HepG2 (cell line): Measurements from ENCODE around the gene SYMPK. TPM values are rescaled to one million over a fixed set of nuclear protein-coding genes. Genes with fewer than 3 reads are reported as not detected.

Experiments
- ATAD3A ChIP-seq: sonication (generic); formaldehyde crosslinking; IDR thresholded peaks from 2 replicates; pipeline ENCODE4 v1.4.0; 2020; ENCODE audit warnings: missing genetic modification reagents
- CREB1 ChIP-seq, 2 experiments: fragments of 450-650 bp in 1 of 2; IDR thresholded peaks; 2 replicates each; pipeline ENCODE4 v1.6.1; 2016 to 2017; ENCODE audit warnings: control low read depth in 1 of 2, mild to moderate bottlenecking in 1 of 2, missing compliant biosample characterization in 1 of 2, missing genetic modification characterization in 1 of 2
- FOXA3 ChIP-seq: IDR thresholded peaks from 2 replicates; pipeline ENCODE4 v1.6.1; 2016; ENCODE audit warnings: missing genetic modification reagents, missing compliant biosample characterization
- HNRNPK ChIP-seq: fragments of 200-400 bp; formaldehyde crosslinking; IDR thresholded peaks from 2 replicates; pipeline ENCODE4 v1.6.1; 2018; ENCODE audit warnings: low read length, low read depth, moderate library complexity, mild to moderate bottlenecking; ENCODE audit not compliant: poor library complexity, severe bottlenecking
- KDM5A ChIP-seq: fragments of 200-600 bp; sonication (generic); IDR thresholded peaks from 2 replicates; pipeline ENCODE4 v1.7.0; 2018; ENCODE audit warnings: antibody characterized with exemption, mild to moderate bottlenecking, low read length, borderline replicate concordance
- KLF13 ChIP-seq: sonication (generic); formaldehyde crosslinking; IDR thresholded peaks from 2 replicates; pipeline ENCODE4 v1.4.0; 2020; ENCODE audit warnings: mild to moderate bottlenecking, missing genetic modification reagents
- MAZ ChIP-seq, 2 experiments: sonication (generic) in 1 of 2; formaldehyde crosslinking in 1 of 2; IDR thresholded peaks; 2 replicates each; pipeline versions ENCODE4 v1.5.0 to v1.6.1; 2012 to 2020; ENCODE audit warnings: low read depth in 2 of 2, mild to moderate bottlenecking in 2 of 2, borderline replicate concordance in 1 of 2, improper control_type of control experiment in 1 of 2, low read length in 1 of 2, missing genetic modification reagents in 1 of 2, moderate library complexity in 1 of 2
- PPARG ChIP-seq: conservative IDR thresholded peaks from 2 replicates; pipeline ENCODE4 v1.6.1; 2016; ENCODE audit warnings: missing biosample characterization, missing genetic modification reagents
- RXRB ChIP-seq: IDR thresholded peaks from 2 replicates; pipeline ENCODE4 v1.6.1; 2016; ENCODE audit warnings: borderline replicate concordance, missing genetic modification reagents, missing compliant biosample characterization
- SMAD1 ChIP-seq: sonication (generic); formaldehyde crosslinking; IDR thresholded peaks from 2 replicates; pipeline ENCODE4 v1.4.0; 2020; ENCODE audit warnings: missing genetic modification reagents, low read depth, mild to moderate bottlenecking, borderline replicate concordance
- SP2 ChIP-seq: sonication (generic); formaldehyde crosslinking; IDR thresholded peaks from 2 replicates; pipeline ENCODE4 v1.5.1; 2020; ENCODE audit warnings: mild to moderate bottlenecking, missing genetic modification reagents
- SPEN ChIP-seq: sonication (generic); formaldehyde crosslinking; IDR thresholded peaks from 2 replicates; pipeline ENCODE4 v1.5.1; 2020; ENCODE audit warnings: low read depth, mild to moderate bottlenecking, missing genetic modification reagents
- TAF1 ChIP-seq: sonication (generic); formaldehyde crosslinking; IDR thresholded peaks from 2 replicates; pipeline ENCODE4 v1.4.0; 2020; ENCODE audit warnings: missing genetic modification reagents
- THRA ChIP-seq: sonication (generic); formaldehyde crosslinking; IDR thresholded peaks from 2 replicates; pipeline ENCODE4 v1.4.0; 2020; ENCODE audit warnings: missing genetic modification reagents, borderline replicate concordance
- WIZ ChIP-seq: sonication (generic); formaldehyde crosslinking; IDR thresholded peaks from 2 replicates; pipeline ENCODE4 v1.5.1; 2020; ENCODE audit warnings: mild to moderate bottlenecking, missing genetic modification reagents
- ZFY ChIP-seq: sonication (generic); formaldehyde crosslinking; IDR thresholded peaks from 2 replicates; pipeline ENCODE4 v1.4.0; 2020; ENCODE audit warnings: missing genetic modification reagents
- ZNF101 ChIP-seq: sonication (generic); formaldehyde crosslinking; IDR thresholded peaks from 2 replicates; pipeline ENCODE4 v1.4.0; 2020; ENCODE audit warnings: mild to moderate bottlenecking, low read depth, missing genetic modification reagents, borderline replicate concordance
- ZNF382 ChIP-seq: sonication (generic); formaldehyde crosslinking; IDR thresholded peaks from 2 replicates; pipeline ENCODE4 v1.5.0; 2020; ENCODE audit warnings: missing genetic modification reagents, mild to moderate bottlenecking, borderline replicate concordance
- ZNF432 ChIP-seq: sonication (generic); formaldehyde crosslinking; IDR thresholded peaks from 2 replicates; pipeline ENCODE4 v1.5.0; 2020; ENCODE audit warnings: missing genetic modification reagents, mild to moderate bottlenecking, borderline replicate concordance
- ZNF564 ChIP-seq: sonication (generic); formaldehyde crosslinking; IDR thresholded peaks from 2 replicates; pipeline ENCODE4 v1.8.1; 2023; ENCODE audit warnings: mild to moderate bottlenecking, missing genetic modification reagents
- ZNF644 ChIP-seq: IDR thresholded peaks from 2 replicates; pipeline ENCODE4 v1.6.1; 2016; ENCODE audit warnings: low read depth
- polyA plus RNA-seq, 8 experiments: library from polyadenylated mRNA; depleted of rRNA in 3 of 8; stranded (reverse) in 7 of 8; unstranded in 1 of 8; fragments of >200 nt; fragmentation: Illumina TruSeq in 4 of 8; extraction: Trizol in 4 of 8; gene quantifications; 2 replicates each; pipeline versions ENCODE4 v1.2.1 to v1.2.3, GENCODE V29; 2011 to 2016; ENCODE audit warnings: low read depth in 4 of 8, missing spikeins in 1 of 8, mixed read lengths in 1 of 8; ENCODE audit not compliant: insufficient read depth in 1 of 8
- total RNA-seq, 5 experiments: library from RNA; depleted of rRNA; stranded (reverse); fragments of >200 nt; fragmentation: Illumina TruSeq; extraction: Trizol; gene quantifications; 2 replicates each; pipeline ENCODE4 v1.2.3, GENCODE V29; 2016; ENCODE audit warnings: low read depth in 1 of 5
- TF ChIP-seq, protein P1 (sequence below), 2 experiments: IDR thresholded peaks; 2 replicates each; pipeline ENCODE4 v1.6.1; 2011 to 2012; ENCODE audit warnings: low read length in 2 of 2, borderline replicate concordance in 1 of 2, low read depth in 1 of 2, mild to moderate bottlenecking in 1 of 2, moderate library complexity in 1 of 2

The SYMPK gene
- total and polyA plus RNA-seq, 2 of the 13 experiments (the other 11 are each of a cell fraction or from before 2014, with no cell fraction given) = 21.9 to 55.7 TPM

DNA sequence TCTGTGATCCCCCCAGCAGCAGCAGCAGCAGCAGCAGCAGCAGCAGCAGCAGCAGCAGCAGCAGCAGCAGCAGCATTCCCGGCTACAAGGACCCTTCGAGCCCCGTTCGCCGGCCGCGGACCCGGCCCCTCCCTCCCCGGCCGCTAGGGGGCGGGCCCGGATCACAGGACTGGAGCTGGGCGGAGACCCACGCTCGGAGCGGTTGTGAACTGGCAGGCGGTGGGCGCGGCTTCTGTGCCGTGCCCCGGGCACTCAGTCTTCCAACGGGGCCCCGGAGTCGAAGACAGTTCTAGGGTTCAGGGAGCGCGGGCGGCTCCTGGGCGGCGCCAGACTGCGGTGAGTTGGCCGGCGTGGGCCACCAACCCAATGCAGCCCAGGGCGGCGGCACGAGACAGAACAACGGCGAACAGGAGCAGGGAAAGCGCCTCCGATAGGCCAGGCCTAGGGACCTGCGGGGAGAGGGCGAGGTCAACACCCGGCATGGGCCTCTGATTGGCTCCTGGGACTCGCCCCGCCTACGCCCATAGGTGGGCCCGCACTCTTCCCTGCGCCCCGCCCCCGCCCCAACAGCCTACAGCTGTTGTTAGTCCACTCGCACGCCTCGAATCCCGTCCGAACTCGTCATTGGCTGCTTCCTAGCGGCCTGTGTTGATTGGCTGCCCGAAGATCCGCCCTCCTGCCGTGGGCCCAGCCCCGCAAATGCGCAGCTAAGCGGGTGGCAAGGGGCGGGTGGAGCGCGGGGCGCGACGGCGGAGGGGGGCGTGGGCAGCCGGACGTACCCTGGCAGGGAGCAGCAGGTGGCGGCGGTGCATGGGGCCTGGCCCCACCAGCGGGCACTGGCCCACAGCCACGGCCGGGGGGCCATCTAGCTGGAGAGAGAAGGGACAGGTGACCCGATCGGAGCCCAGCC lies 92.5 kb downstream of the SYMPK start (continued):
- TF ChIP-seq ZNF432 = no peak
- 0 out of 2 replicates have a peak, but pooled peaks have one; percentile 53 for TF ChIP-seq SPEN
- TF ChIP-seq MAZ (IDR thresholded peaks at IDR 0.05; ENCODE audit: borderline replicate concordance, low read depth, low read length) = peak; percentile 83
- TF ChIP-seq MAZ (CRISPR knock-in tag; IDR thresholded peaks at IDR 0.05; ENCODE audit: low read depth) = peak; percentile 85
- TF ChIP-seq KDM5A = peak; percentile 51; the same call in 1 of the 2 replicates
- TF ChIP-seq THRA = peak; percentile 56; the same call in 1 of the 2 replicates
- TF ChIP-seq ZNF564 (CRISPR knock-in tag) = 0 out of 2 replicates have a peak, but pooled peaks have one; percentile 45
- TF ChIP-seq ZFY = peak; percentile 90
- TF ChIP-seq PPARG (CRISPR knock-in tag) = peak; percentile 43; the same call in 1 of the 2 replicates
- TF ChIP-seq SP2 (CRISPR knock-in tag) = peak; percentile 89
- TF ChIP-seq ZNF644 = no peak
- no peak for TF ChIP-seq ZNF101 (CRISPR knock-in tag)
- TF ChIP-seq ATAD3A = no peak
- no peak for TF ChIP-seq ZNF382 (CRISPR knock-in tag)
- TF ChIP-seq SMAD1 (CRISPR knock-in tag) = peak; percentile 52; the same call in 1 of the 2 replicates
- peak; percentile 75 for TF ChIP-seq CREB1 (IDR thresholded peaks at IDR 0.05)
- TF ChIP-seq CREB1 (CRISPR knock-in tag; IDR thresholded peaks at IDR 0.05) = peak; percentile 45; the same call in 1 of the 2 replicates
- TF ChIP-seq HNRNPK = peak; percentile 47
- 0 out of 2 replicates have a peak, but pooled peaks have one; percentile 57 for TF ChIP-seq KLF13 (CRISPR knock-in tag)
- peak; percentile 41; the same call in 1 of the 2 replicates for TF ChIP-seq RXRB (CRISPR knock-in tag)
- peak; percentile 41 for TF ChIP-seq FOXA3
- 0 out of 2 replicates have a peak, but pooled peaks have one; percentile 40 for TF ChIP-seq WIZ (CRISPR knock-in tag)
- peak; percentile 71 for TF ChIP-seq TAF1 (CRISPR knock-in tag)
- TF ChIP-seq, protein P1, sequence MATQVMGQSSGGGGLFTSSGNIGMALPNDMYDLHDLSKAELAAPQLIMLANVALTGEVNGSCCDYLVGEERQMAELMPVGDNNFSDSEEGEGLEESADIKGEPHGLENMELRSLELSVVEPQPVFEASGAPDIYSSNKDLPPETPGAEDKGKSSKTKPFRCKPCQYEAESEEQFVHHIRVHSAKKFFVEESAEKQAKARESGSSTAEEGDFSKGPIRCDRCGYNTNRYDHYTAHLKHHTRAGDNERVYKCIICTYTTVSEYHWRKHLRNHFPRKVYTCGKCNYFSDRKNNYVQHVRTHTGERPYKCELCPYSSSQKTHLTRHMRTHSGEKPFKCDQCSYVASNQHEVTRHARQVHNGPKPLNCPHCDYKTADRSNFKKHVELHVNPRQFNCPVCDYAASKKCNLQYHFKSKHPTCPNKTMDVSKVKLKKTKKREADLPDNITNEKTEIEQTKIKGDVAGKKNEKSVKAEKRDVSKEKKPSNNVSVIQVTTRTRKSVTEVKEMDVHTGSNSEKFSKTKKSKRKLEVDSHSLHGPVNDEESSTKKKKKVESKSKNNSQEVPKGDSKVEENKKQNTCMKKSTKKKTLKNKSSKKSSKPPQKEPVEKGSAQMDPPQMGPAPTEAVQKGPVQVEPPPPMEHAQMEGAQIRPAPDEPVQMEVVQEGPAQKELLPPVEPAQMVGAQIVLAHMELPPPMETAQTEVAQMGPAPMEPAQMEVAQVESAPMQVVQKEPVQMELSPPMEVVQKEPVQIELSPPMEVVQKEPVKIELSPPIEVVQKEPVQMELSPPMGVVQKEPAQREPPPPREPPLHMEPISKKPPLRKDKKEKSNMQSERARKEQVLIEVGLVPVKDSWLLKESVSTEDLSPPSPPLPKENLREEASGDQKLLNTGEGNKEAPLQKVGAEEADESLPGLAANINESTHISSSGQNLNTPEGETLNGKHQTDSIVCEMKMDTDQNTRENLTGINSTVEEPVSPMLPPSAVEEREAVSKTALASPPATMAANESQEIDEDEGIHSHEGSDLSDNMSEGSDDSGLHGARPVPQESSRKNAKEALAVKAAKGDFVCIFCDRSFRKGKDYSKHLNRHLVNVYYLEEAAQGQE (IDR thresholded peaks at IDR 0.05; ENCODE audit: borderline replicate concordance in 1 of 2, low read depth in 1 of 2, low read length in 2 of 2) = peak in 1 of 2 experiments; percentile 7; a peak in 1 of 4 replicates
